ENCODE results near the gene SH3BGRL. TPM values are rescaled to one million over a fixed set of nuclear protein-coding genes. Genes with fewer than 3 reads are reported as not detected.

Gene SH3BGRL
- total RNA-seq, 2 experiments from 2014 or later: 61.9 to 65.6 TPM

DNA sequence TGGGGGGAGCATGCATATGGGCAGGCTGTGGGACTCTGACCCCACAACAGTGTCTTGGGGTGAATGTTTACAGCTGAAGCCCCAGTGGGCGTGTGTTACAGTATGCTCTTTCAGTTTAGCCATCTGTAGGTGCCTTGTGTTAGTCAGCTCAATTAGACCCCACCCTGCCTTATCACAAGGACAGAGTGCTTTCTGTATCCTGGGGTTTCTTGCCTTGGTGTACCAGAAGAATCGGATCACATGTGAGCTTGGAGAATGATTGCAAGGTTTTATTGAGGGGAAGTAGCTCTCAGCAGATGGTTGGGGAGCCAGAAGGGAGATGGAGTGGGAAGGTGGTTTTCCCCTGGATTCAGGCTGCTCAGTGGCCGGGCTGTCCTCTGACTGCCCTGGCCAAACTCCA, 27.3 kb downstream of the SH3BGRL start:
- DNase-seq (no peak), ATAC-seq (no peak)
- no peak overlapping the region for H3K4me3 Mint-ChIP-seq
- H3K9me3 Mint-ChIP-seq (ENCODE audit: insufficient read depth): no peaks in the 10 kb centered on the region
- ChIA-PET CTCF (no interaction called here), POLR2A (no interaction called here)
- H3K4me1 Mint-ChIP-seq (ENCODE audit: low read depth): no peaks in the 10 kb centered on the region
- H3K36me3 Mint-ChIP-seq (ENCODE audit: low read depth): peaks cover 5% of the 10 kb centered on the region
- no peaks in the 10 kb centered on the region for H3K27me3 Mint-ChIP-seq (ENCODE audit: low read depth)
- no peak overlapping the region for H3K27ac Mint-ChIP-seq

DNA sequence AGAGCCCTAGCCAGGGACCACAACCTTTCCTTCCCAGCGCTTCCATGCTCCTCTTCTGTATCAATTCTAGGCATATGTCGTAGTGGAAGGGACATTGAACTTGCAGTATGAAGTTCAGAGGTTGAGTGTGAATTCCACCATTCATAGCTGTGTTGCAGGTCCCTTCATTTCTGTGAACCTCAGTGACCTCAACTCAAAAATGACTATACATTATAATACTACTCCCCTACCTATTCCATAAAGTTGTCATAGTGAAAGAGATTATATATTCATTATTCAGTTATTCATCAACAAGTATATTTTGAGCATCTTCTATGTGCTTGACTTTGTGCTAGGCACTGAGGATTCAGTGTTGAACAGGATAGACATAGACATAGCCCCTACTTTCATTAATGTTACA, 28.0 kb downstream of the SH3BGRL start:
- no peaks in the 10 kb centered on the region for H3K27me3 Mint-ChIP-seq (ENCODE audit: low read depth)
- H3K27ac Mint-ChIP-seq: no peak overlapping the region
- H3K36me3 Mint-ChIP-seq (ENCODE audit: low read depth): peaks cover 7% of the 10 kb centered on the region
- H3K4me1 Mint-ChIP-seq (ENCODE audit: low read depth): no peaks in the 10 kb centered on the region
- H3K9me3 Mint-ChIP-seq (ENCODE audit: insufficient read depth): no peaks in the 10 kb centered on the region
- ATAC-seq (no peak), DNase-seq (no peak)
- ChIA-PET CTCF (no interaction called here), POLR2A (no interaction called here)
- H3K4me3 Mint-ChIP-seq: no peak overlapping the region

DNA sequence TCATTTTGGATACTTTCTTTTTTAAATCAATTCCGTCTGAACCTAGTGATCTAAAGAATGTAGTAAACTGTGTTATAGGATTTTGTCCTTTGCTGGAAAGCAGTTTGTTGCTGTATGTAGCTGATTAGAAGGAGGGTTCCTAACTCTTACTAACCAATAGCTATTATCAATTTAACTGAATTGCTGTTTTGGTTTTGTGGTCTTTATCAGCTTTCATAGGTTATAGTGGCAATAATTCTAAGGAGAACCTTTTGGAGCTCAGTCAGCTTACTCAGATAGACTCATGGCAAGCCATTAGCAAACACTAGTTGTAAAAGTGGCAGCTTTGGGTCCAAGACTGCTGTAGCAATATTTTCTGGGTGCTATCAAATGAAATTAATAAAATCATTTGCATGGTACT, 29.6 kb downstream of the SH3BGRL start:
- Mint-ChIP-seq H3K4me3 (no peak overlapping the region), H3K27me3 (ENCODE audit: low read depth) (no peaks in the 10 kb centered on the region), H3K27ac (no peak overlapping the region), H3K36me3 (ENCODE audit: low read depth) (peaks cover 5% of the 10 kb centered on the region), H3K9me3 (ENCODE audit: insufficient read depth) (no peaks in the 10 kb centered on the region), H3K4me1 (ENCODE audit: low read depth) (no peaks in the 10 kb centered on the region)
- ChIA-PET CTCF (no interaction called here), POLR2A (no interaction called here)
- no peak for ATAC-seq
- no peak for DNase-seq

DNA sequence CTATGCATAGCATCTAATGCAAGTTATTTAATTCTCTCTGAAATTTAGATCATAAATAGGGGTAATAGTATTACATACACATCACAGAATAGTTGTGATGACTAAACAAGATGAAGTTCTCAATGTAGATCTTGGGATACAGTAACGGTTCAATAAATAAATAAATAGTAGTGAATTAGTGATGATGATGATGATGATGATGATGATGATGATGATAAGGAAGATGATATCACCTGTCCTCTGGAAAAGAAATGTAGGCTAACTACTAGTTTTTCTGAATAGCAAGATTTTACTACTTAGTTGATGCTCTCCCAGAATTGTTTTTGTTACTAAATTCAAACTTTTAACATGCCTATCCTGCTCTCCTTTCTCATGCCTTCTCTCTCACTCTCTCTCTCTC, 30.3 kb downstream of the SH3BGRL start:
- ChIA-PET CTCF (no interaction called here), POLR2A (no interaction called here)
- DNase-seq (no peak), ATAC-seq (no peak)
- Mint-ChIP-seq H3K27me3 (ENCODE audit: low read depth) (no peaks in the 10 kb centered on the region), H3K36me3 (ENCODE audit: low read depth) (peaks cover 12% of the 10 kb centered on the region), H3K27ac (no peak overlapping the region), H3K9me3 (ENCODE audit: insufficient read depth) (no peaks in the 10 kb centered on the region), H3K4me1 (ENCODE audit: low read depth) (no peaks in the 10 kb centered on the region), H3K4me3 (no peak overlapping the region)

DNA sequence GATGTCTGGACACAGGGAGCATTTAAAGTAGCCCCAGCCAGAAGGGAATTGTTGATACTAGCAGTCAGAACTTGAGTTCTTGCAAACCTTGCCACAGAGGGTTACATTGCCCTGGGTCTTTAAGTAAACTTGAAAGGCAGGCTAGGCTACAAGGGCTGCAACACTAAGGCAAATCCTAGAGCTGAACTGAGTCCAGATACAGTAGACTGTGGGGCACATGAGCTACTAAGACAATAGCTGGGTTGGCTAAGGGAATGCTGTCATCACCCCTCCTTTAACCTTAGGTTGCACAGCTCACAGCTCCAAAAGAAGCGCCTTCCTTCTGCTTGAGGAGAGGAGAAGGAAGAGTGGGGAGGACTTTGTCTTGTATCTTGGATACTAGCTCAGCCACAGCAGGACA, 35.6 kb downstream of the SH3BGRL start:
- peaks cover 17% of the 10 kb centered on the region for H3K9me3 Mint-ChIP-seq (ENCODE audit: insufficient read depth)
- no peak overlapping the region for H3K4me3 Mint-ChIP-seq
- POLR2A ChIA-PET: no interaction called here
- DNase-seq (no peak), ATAC-seq (no peak)
- H3K36me3 Mint-ChIP-seq (ENCODE audit: low read depth): peaks cover 34% of the 10 kb centered on the region
- CTCF ChIA-PET: no interaction called here
- H3K27ac Mint-ChIP-seq: no peak overlapping the region
- no peaks in the 10 kb centered on the region for H3K4me1 Mint-ChIP-seq (ENCODE audit: low read depth)
- no peaks in the 10 kb centered on the region for H3K27me3 Mint-ChIP-seq (ENCODE audit: low read depth)

DNA sequence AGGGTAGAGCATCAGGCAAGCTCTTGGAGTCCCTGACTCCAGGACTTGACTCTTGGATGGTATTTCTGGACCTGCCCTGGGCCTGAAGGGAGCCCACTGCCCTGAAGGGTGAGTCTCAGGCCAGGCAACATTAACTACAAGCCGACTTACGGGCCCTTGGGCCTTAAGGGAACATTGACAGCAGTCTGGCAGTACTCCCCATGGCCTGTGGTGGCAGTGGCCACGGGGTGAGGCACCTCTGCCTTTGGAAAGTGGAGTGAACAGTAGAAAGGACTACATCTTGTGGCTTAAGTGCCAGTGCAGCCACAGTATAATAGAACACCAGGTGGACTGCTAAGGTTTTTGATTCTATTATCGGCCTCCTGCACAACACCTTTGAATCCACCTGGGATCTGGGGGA, 36.3 kb downstream of the SH3BGRL start:
- ATAC-seq: no peak
- no peak for DNase-seq
- POLR2A ChIA-PET: no interaction called here
- CTCF ChIA-PET: no interaction called here
- Mint-ChIP-seq H3K27ac (no peak overlapping the region), H3K9me3 (ENCODE audit: insufficient read depth) (peaks cover 17% of the 10 kb centered on the region), H3K4me1 (ENCODE audit: low read depth) (no peaks in the 10 kb centered on the region), H3K27me3 (ENCODE audit: low read depth) (no peaks in the 10 kb centered on the region), H3K36me3 (ENCODE audit: low read depth) (peaks cover 34% of the 10 kb centered on the region), H3K4me3 (no peak overlapping the region)

DNA sequence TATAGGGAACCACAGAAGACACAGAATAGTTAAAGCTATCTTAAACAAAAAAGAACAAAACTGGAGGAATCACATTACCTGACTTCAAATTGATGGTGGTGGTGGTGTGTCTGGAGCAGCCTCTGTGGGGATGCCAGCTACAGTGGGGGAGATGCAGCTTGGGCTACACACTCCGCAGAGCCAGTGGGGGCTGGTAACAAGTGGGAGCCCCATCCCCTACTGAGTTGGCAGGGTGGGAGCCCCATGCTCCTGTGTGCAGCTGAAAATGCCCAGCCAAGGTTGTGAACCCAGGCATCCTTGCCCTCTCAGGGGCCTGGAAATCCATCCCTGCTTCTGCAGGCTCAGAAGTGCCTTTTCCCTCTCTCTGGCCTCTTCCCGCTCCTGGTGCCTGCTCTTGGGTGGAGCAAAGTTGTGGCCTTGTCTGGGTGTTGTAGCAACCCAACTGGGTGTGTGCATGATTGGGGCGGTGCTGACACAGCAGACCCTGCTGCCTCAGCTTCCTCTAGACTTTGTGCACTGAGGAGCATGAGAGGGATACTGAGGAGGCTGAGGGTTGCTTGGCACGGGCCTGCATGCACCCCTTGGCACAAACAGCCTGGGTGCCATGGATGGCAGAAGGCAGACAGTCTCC, 38.9 kb downstream of the SH3BGRL start:
- ATAC-seq: no peak
- no peak overlapping the region for H3K4me3 Mint-ChIP-seq

DNA sequence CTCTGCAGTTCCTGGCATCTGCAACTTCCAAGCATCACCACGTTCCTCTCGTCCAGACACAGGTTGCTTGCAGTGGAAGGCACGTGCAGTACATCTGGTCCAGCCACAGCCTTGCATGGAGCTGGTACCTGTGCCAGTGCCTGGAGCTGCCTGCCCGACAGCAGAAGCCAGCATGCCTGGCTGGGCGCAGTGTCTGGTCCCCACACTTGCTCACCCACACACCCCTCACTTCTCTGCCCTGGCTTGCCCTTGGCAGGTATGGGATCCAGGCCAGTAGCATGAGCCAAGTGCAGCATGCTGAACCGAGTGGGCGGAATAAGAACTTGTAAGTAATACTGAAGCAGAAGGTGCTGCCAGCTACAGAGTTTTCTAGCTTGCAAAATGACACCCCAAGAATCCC, 39.9 kb downstream of the SH3BGRL start:
- DNase-seq (no peak), ATAC-seq (no peak)
- H3K27me3 Mint-ChIP-seq (ENCODE audit: low read depth): no peaks in the 10 kb centered on the region
- CTCF ChIA-PET: no interaction called here
- no peak overlapping the region for H3K4me3 Mint-ChIP-seq
- POLR2A ChIA-PET: no interaction called here
- peaks cover 17% of the 10 kb centered on the region for H3K9me3 Mint-ChIP-seq (ENCODE audit: insufficient read depth)
- H3K27ac Mint-ChIP-seq: no peak overlapping the region
- H3K4me1 Mint-ChIP-seq (ENCODE audit: low read depth): no peaks in the 10 kb centered on the region
- H3K36me3 Mint-ChIP-seq (ENCODE audit: low read depth): peaks cover 32% of the 10 kb centered on the region

More for the DNA sequence above, 38.9 kb downstream of the SH3BGRL start:
- no peaks in the 10 kb centered on the region for H3K4me1 Mint-ChIP-seq (ENCODE audit: low read depth)
- H3K36me3 Mint-ChIP-seq (ENCODE audit: low read depth): peaks cover 31% of the 10 kb centered on the region
- H3K9me3 Mint-ChIP-seq (ENCODE audit: insufficient read depth): peaks cover 17% of the 10 kb centered on the region
- H3K27ac Mint-ChIP-seq: no peak overlapping the region
- ChIA-PET POLR2A (no interaction called here), CTCF (no interaction called here)
- DNase-seq: no peak
- no peaks in the 10 kb centered on the region for H3K27me3 Mint-ChIP-seq (ENCODE audit: low read depth)

DNA sequence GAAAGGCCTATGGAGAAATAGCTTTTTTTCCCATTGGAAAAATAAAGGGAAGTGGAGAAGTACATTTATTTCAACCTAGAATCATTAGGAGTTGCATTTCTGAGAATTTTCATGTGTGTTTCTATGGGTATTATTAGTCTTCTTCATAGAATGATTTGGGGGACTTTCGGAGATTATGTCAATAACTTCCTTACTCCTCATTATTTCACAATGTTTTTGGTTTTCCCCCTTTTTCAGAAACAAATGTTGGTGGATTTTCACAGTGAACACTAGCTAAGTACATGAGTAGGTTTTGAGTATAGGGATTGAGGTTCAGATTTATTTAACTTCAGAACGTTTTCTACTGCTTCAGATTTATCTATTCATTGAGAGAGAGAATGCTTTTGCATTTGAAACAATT, 54.0 kb downstream of the SH3BGRL start:
- ChIA-PET CTCF (no interaction called here), POLR2A (no interaction called here)
- H3K9me3 Mint-ChIP-seq (ENCODE audit: insufficient read depth): no peaks in the 10 kb centered on the region
- peaks cover 6% of the 10 kb centered on the region for H3K36me3 Mint-ChIP-seq (ENCODE audit: low read depth)
- DNase-seq: no peak
- no peak for ATAC-seq
- no peaks in the 10 kb centered on the region for H3K4me1 Mint-ChIP-seq (ENCODE audit: low read depth)
- H3K27ac Mint-ChIP-seq: no peak overlapping the region
- H3K27me3 Mint-ChIP-seq (ENCODE audit: low read depth): no peaks in the 10 kb centered on the region
- no peak overlapping the region for H3K4me3 Mint-ChIP-seq

DNA sequence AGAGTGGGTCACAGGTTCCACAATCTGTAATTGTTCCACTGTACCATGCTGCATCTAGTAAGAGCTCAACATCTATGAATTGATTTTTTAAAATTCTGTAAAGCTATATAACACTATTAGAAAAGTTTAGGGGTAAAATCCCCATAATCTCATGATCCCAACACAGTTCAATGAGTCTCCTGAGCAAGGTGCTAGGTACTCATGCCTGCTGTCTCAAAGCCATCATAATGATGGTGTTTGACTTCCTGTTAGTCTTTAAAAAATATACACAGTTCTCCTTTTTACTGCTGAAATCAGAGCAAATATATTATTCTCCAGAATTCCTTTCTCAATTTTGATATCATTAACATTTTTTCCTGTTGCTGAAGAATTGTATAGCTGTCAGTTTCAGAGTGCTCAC, 55.9 kb downstream of the SH3BGRL start:
- Mint-ChIP-seq H3K27ac (no peak overlapping the region), H3K4me3 (no peak overlapping the region), H3K9me3 (ENCODE audit: insufficient read depth) (no peaks in the 10 kb centered on the region), H3K36me3 (ENCODE audit: low read depth) (peaks cover 6% of the 10 kb centered on the region), H3K4me1 (ENCODE audit: low read depth) (no peaks in the 10 kb centered on the region), H3K27me3 (ENCODE audit: low read depth) (no peaks in the 10 kb centered on the region)
- ATAC-seq: no peak
- DNase-seq: no peak
- POLR2A ChIA-PET: no interaction called here
- CTCF ChIA-PET: no interaction called here

DNA sequence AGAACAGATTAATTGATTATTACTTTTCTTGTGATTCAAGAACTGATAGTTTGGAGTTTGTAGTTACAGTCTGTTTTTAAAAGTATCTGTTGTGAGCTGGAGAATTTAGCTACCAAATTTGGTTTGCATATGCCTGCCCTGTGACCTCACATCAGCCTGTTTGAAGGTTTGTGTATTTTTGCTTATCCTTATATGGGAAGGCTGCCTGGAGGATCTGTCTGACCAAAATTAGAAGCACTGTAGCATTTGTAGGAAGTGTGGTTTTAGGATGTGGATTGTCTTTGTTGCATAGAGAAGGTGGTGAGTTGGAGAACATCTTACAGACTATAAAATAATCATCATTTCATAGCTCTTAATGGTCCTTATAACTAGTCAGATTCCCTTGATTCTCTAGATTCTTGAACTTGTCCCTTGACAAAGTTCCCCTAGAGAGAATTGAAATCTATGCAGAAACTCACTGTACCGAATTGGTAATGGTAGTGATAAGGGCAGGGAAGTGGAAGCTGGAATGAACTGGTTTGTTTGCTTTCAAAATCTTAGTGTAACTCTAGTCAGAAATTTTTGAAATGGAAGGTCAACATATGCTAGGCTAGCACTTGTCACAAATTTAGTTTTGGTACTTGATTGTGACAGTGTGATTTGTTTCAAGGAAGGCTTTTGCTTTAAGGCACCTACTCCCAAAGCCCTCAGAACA, 57.3 kb downstream of the SH3BGRL start:
- DNase-seq: no peak
- peaks cover 2% of the 10 kb centered on the region for H3K36me3 Mint-ChIP-seq (ENCODE audit: low read depth)
- no peaks in the 10 kb centered on the region for H3K27me3 Mint-ChIP-seq (ENCODE audit: low read depth)
- H3K27ac Mint-ChIP-seq: no peak overlapping the region
- H3K4me3 Mint-ChIP-seq: no peak overlapping the region
- no peaks in the 10 kb centered on the region for H3K4me1 Mint-ChIP-seq (ENCODE audit: low read depth)
- no peak for ATAC-seq
- ChIA-PET POLR2A (no interaction called here), CTCF (no interaction called here)
- no peaks in the 10 kb centered on the region for H3K9me3 Mint-ChIP-seq (ENCODE audit: insufficient read depth)

DNA sequence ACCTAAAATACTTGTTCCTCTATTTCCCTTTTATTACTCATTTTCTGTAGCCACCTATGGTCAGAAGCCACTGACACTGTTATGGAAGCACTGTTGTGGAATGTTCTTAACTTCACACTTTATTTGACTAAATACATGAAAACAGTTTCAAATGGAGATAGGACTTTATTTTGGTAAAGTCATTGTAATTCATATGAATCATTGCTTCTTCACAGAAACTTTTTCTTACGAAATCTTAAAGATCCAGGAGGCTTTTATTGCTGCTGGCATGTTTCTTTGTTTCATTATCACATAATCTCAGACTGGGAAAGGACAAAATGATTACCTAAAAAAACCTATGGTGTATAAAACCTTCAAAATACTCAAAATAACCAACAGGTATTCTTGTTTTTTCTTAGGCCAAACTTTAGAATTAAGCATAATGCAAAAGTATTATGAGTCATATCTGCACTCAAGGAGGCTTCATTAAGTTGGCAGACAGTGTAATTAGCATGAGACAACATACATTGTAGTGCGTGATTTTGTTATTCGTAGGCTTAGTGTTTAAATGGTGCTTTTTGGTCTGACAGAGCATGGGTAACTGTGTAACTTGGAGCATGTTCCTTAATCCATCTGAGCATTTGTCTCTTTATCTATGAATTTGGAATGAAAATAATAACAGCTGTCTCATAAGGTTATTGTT, 58.0 kb downstream of the SH3BGRL start:
- Mint-ChIP-seq H3K4me3 (no peak overlapping the region), H3K27me3 (ENCODE audit: low read depth) (no peaks in the 10 kb centered on the region), H3K36me3 (ENCODE audit: low read depth) (no peaks in the 10 kb centered on the region), H3K9me3 (ENCODE audit: insufficient read depth) (no peaks in the 10 kb centered on the region), H3K27ac (no peak overlapping the region), H3K4me1 (ENCODE audit: low read depth) (no peaks in the 10 kb centered on the region)
- CTCF ChIA-PET: no interaction called here
- DNase-seq: no peak
- POLR2A ChIA-PET: no interaction called here
- no peak for ATAC-seq

DNA sequence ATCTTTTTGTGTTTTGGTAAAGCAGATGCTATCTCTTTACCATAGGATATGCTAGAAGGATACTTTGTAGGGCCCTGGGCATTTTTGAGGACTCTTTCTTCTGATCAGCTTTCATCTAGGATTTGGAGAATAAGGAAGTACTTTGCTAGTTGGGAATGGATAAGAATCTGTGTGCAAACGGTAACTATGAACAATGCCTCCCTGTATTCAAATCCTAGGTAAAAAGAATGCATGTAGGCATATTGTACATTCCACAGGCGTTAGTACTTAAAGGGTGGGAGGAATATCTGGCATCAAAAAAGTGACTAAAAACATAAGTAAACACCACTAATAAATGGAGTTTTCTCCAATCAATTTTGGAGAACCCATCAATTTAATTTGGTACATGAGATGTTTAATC, 59.7 kb downstream of the SH3BGRL start:
- Mint-ChIP-seq H3K36me3 (ENCODE audit: low read depth) (peaks cover 3% of the 10 kb centered on the region), H3K9me3 (ENCODE audit: insufficient read depth) (no peaks in the 10 kb centered on the region), H3K4me1 (ENCODE audit: low read depth) (no peaks in the 10 kb centered on the region), H3K4me3 (no peak overlapping the region), H3K27ac (no peak overlapping the region), H3K27me3 (ENCODE audit: low read depth) (no peaks in the 10 kb centered on the region)
- POLR2A ChIA-PET: no interaction called here
- DNase-seq: no peak
- ATAC-seq: no peak
- CTCF ChIA-PET: no interaction called here

Measured in activated CD8-positive, alpha-beta T cell treated with anti-CD3 and anti-CD28 coated beads, Interleukin-2, amount 10 ng/mL, durations not matched to agents 7 days and 5 days (primary cell).